HepG2 (cell line): Measurements from ENCODE around the gene RABEP2. TPM values are rescaled to one million over a fixed set of nuclear protein-coding genes. Genes with fewer than 3 reads are reported as not detected.

Source experiments
- CHD2 ChIP-seq: IDR thresholded peaks from 2 replicates; pipeline ENCODE4 v1.6.1; 2011; ENCODE audit warnings: low read depth, low read length, improper control_type of control experiment
- DDIT3 ChIP-seq: sonication (generic); formaldehyde crosslinking; IDR thresholded peaks from 2 replicates; pipeline ENCODE4 v1.4.0; 2020; ENCODE audit warnings: mild to moderate bottlenecking, missing genetic modification reagents
- DPF2 ChIP-seq: sonication (generic); formaldehyde crosslinking; IDR thresholded peaks from 2 replicates; pipeline ENCODE4 v1.4.0; 2020; ENCODE audit warnings: mild to moderate bottlenecking, low read depth, missing genetic modification reagents, borderline replicate concordance
- FOXJ3 ChIP-seq: sonication (generic); formaldehyde crosslinking; IDR thresholded peaks from 2 replicates; pipeline ENCODE4 v1.4.0; 2020; ENCODE audit warnings: missing genetic modification reagents, mild to moderate bottlenecking, borderline replicate concordance
- KLF6 ChIP-seq: IDR thresholded peaks from 2 replicates; pipeline ENCODE4 v1.8.0; 2016; ENCODE audit warnings: missing biosample characterization, missing genetic modification reagents
- KMT2A ChIP-seq: sonication (generic); formaldehyde crosslinking; IDR thresholded peaks from 2 replicates; pipeline ENCODE4 v1.4.0; 2020; ENCODE audit warnings: missing genetic modification reagents
- MED1 ChIP-seq: sonication (generic); formaldehyde crosslinking; IDR thresholded peaks from 2 replicates; pipeline ENCODE4 v1.4.0; 2020; ENCODE audit warnings: missing genetic modification reagents
- POLR2A ChIP-seq, 2 experiments: IDR thresholded peaks; 2 replicates each; pipeline ENCODE4 v1.6.1; 2011; ENCODE audit warnings: low read depth in 2 of 2, low read length in 2 of 2, mild to moderate bottlenecking in 1 of 2, moderate library complexity in 1 of 2; ENCODE audit not compliant: insufficient read depth in 1 of 2
- POLR2AphosphoS2 ChIP-seq: IDR thresholded peaks from 2 replicates; pipeline ENCODE4 v1.6.1; 2011; ENCODE audit warnings: low read depth, low read length, improper control_type of control experiment
- RFXANK ChIP-seq: IDR thresholded peaks from 2 replicates; pipeline ENCODE4 v1.6.1; 2016
- SMC3 ChIP-seq: IDR thresholded peaks from 2 replicates; pipeline ENCODE4 v1.6.1; 2011; ENCODE audit warnings: low read length, improper control_type of control experiment
- SRSF9 ChIP-seq: fragments of 200-400 bp; formaldehyde crosslinking; IDR thresholded peaks from 2 replicates; pipeline ENCODE4 v1.6.1; 2018; ENCODE audit warnings: borderline replicate concordance, mild to moderate bottlenecking, low read depth, low read length; ENCODE audit not compliant: insufficient read depth, poor library complexity, severe bottlenecking
- TP53 ChIP-seq: sonication (generic); formaldehyde crosslinking; conservative IDR thresholded peaks from 2 replicates; pipeline ENCODE4 v1.4.0; 2020; ENCODE audit warnings: missing genetic modification reagents
- ZEB1 ChIP-seq: IDR thresholded peaks from 2 replicates; pipeline ENCODE4 v1.6.1; 2012; ENCODE audit warnings: mild to moderate bottlenecking, low read depth, inconsistent platforms; ENCODE audit not compliant: insufficient replicate concordance
- ZMAT3 ChIP-seq: sonication (generic); formaldehyde crosslinking; conservative IDR thresholded peaks from 2 replicates; pipeline ENCODE4 v1.7.0; 2021; ENCODE audit warnings: missing genetic modification reagents
- ZNF207 ChIP-seq: fragments of 450-650 bp; IDR thresholded peaks from 2 replicates; pipeline ENCODE4 v1.6.1; 2016; ENCODE audit warnings: antibody characterized with exemption, borderline replicate concordance
- ZNF367 ChIP-seq: sonication (generic); formaldehyde crosslinking; IDR thresholded peaks from 2 replicates; pipeline ENCODE4 v1.4.0; 2020; ENCODE audit warnings: missing genetic modification reagents, borderline replicate concordance
- ZNF383 ChIP-seq: sonication (generic); formaldehyde crosslinking; IDR thresholded peaks from 2 replicates; pipeline ENCODE4 v1.4.0; 2020; ENCODE audit warnings: missing genetic modification reagents, mild to moderate bottlenecking, borderline replicate concordance
- ZNF557 ChIP-seq: sonication (generic); formaldehyde crosslinking; IDR thresholded peaks from 2 replicates; pipeline ENCODE4 v1.4.0; 2020; ENCODE audit warnings: missing genetic modification reagents
- ZNF883 ChIP-seq: sonication (generic); formaldehyde crosslinking; IDR thresholded peaks from 2 replicates; pipeline ENCODE4 v1.5.1; 2020; ENCODE audit warnings: mild to moderate bottlenecking, missing genetic modification reagents; ENCODE audit errors: not compliant biosample characterization
- polyA plus RNA-seq, 8 experiments: library from polyadenylated mRNA; depleted of rRNA in 3 of 8; stranded (reverse) in 7 of 8; unstranded in 1 of 8; fragments of >200 nt; fragmentation: Illumina TruSeq in 4 of 8; extraction: Trizol in 4 of 8; gene quantifications; 2 replicates each; pipeline versions ENCODE4 v1.2.1 to v1.2.3, GENCODE V29; 2011 to 2016; ENCODE audit warnings: low read depth in 4 of 8, missing spikeins in 1 of 8, mixed read lengths in 1 of 8; ENCODE audit not compliant: insufficient read depth in 1 of 8
- total RNA-seq, 5 experiments: library from RNA; depleted of rRNA; stranded (reverse); fragments of >200 nt; fragmentation: Illumina TruSeq; extraction: Trizol; gene quantifications; 2 replicates each; pipeline ENCODE4 v1.2.3, GENCODE V29; 2016; ENCODE audit warnings: low read depth in 1 of 5
- TF ChIP-seq, protein P1 (sequence below): IDR thresholded peaks from 2 replicates; pipeline ENCODE4 v1.6.1; 2016; ENCODE audit warnings: mild to moderate bottlenecking
- TF ChIP-seq, protein P2 (sequence below): sonication (generic); formaldehyde crosslinking; IDR thresholded peaks from 2 replicates; pipeline ENCODE4 v1.5.1; 2020; ENCODE audit warnings: missing genetic modification reagents, mild to moderate bottlenecking, borderline replicate concordance
- TF ChIP-seq, protein P3 (sequence below): sonication (generic); formaldehyde crosslinking; IDR thresholded peaks from 2 replicates; pipeline ENCODE4 v1.8.1; 2023; ENCODE audit warnings: mild to moderate bottlenecking, moderate library complexity, missing genetic modification reagents
- TF ChIP-seq, protein P4 (sequence below): sonication (generic); formaldehyde crosslinking; conservative IDR thresholded peaks from 2 replicates; pipeline ENCODE4 v1.5.0; 2020; ENCODE audit warnings: missing genetic modification reagents

RABEP2 gene
- total and polyA plus RNA-seq, 2 of the 13 experiments (the other 11 are each of a cell fraction or from before 2014, with no cell fraction given), result 10.8 to 18.4 TPM

- TF ChIP-seq, protein P1, sequence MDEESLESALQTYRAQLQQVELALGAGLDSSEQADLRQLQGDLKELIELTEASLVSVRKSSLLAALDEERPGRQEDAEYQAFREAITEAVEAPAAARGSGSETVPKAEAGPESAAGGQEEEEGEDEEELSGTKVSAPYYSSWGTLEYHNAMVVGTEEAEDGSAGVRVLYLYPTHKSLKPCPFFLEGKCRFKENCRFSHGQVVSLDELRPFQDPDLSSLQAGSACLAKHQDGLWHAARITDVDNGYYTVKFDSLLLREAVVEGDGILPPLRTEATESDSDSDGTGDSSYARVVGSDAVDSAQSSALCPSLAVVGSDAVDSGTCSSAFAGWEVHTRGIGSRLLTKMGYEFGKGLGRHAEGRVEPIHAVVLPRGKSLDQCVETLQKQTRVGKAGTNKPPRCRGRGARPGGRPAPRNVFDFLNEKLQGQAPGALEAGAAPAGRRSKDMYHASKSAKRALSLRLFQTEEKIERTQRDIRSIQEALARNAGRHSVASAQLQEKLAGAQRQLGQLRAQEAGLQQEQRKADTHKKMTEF (CRISPR knock-in tag), result 0 out of 2 replicates have a peak, but pooled peaks have one; percentile 10
- TF ChIP-seq ZNF367 (CRISPR knock-in tag), result no peak
- peak; percentile 2; the same call in 1 of the 2 replicates for TF ChIP-seq MED1
- no peak for TF ChIP-seq ZNF557 (CRISPR knock-in tag)
- no peak for TF ChIP-seq SMC3
- TF ChIP-seq, protein P2, sequence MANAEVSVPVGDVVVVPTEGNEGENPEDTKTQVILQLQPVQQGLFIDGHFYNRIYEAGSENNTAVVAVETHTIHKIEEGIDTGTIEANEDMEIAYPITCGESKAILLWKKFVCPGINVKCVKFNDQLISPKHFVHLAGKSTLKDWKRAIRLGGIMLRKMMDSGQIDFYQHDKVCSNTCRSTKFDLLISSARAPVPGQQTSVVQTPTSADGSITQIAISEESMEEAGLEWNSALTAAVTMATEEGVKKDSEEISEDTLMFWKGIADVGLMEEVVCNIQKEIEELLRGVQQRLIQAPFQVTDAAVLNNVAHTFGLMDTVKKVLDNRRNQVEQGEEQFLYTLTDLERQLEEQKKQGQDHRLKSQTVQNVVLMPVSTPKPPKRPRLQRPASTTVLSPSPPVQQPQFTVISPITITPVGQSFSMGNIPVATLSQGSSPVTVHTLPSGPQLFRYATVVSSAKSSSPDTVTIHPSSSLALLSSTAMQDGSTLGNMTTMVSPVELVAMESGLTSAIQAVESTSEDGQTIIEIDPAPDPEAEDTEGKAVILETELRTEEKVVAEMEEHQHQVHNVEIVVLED (CRISPR knock-in tag), result 0 out of 2 replicates have a peak, but pooled peaks have one; percentile 28
- no peak for TF ChIP-seq ZNF207
- peak; percentile 42 for TF ChIP-seq ZEB1
- TF ChIP-seq ZMAT3 (CRISPR knock-in tag), result peak; percentile 66; the same call in 1 of the 2 replicates
- TF ChIP-seq TP53, result no peak
- no peak for TF ChIP-seq KLF6 (CRISPR knock-in tag)
- TF ChIP-seq POLR2AphosphoS2, result no peak
- TF ChIP-seq, protein P3, sequence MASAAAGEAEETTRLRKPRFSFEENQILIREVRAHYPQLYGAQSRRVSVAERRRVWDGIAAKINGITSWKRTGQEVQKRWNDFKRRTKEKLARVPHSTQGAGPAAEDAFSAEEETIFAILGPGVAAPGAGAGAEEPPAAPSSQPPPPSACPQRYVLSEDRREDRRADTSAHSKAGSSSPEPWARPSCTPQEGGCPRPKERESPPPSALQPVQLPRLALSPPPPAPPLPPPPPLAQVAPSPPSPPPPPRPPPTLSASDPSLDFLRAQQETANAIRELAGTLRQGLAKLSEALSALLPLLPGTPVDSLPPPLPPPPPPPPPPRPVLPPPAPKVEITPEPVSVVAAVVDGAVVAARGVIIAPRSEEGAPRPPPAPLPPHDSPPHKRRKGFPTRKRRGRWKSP (CRISPR knock-in tag), result peak; percentile 58; the same call in 1 of the 2 replicates
- TF ChIP-seq FOXJ3, result no peak
- TF ChIP-seq RFXANK (CRISPR knock-in tag), result no peak
- TF ChIP-seq KMT2A (CRISPR knock-in tag), result no peak
- TF ChIP-seq DPF2 (CRISPR knock-in tag), result no peak
- TF ChIP-seq SRSF9, result no peak
- no peak for TF ChIP-seq DDIT3 (CRISPR knock-in tag)
- TF ChIP-seq POLR2A (IDR thresholded peaks at IDR 0.05; ENCODE audit: insufficient read depth in 1 of 2, low read depth in 2 of 2, low read length in 2 of 2), result peak; percentile 19 to 40; a peak in 1 of 4 replicates
- TF ChIP-seq ZNF383 (CRISPR knock-in tag), result no peak
- TF ChIP-seq, protein P4, sequence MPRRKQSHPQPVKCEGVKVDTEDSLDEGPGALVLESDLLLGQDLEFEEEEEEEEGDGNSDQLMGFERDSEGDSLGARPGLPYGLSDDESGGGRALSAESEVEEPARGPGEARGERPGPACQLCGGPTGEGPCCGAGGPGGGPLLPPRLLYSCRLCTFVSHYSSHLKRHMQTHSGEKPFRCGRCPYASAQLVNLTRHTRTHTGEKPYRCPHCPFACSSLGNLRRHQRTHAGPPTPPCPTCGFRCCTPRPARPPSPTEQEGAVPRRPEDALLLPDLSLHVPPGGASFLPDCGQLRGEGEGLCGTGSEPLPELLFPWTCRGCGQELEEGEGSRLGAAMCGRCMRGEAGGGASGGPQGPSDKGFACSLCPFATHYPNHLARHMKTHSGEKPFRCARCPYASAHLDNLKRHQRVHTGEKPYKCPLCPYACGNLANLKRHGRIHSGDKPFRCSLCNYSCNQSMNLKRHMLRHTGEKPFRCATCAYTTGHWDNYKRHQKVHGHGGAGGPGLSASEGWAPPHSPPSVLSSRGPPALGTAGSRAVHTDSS, result no peak
- no peak for TF ChIP-seq CHD2
- peak; percentile 58 for TF ChIP-seq ZNF883 (CRISPR knock-in tag)
These were observed 11.1 kb upstream of the RABEP2 start (continued) for GRCh38 chr16:28935924-28936783.
